Liver (tissue), 9 donors: ENCODE data around the gene GOLGA6B. TPM values are rescaled to one million over a fixed set of nuclear protein-coding genes. Genes with fewer than 3 reads are reported as not detected.
"Not testable (repeated sequence)": the region's sequence is repeated elsewhere in the genome, so short reads cannot be mapped to it uniquely, and the experiment has no call there.

Source experiments
- DNase-seq: peaks from one replicate; pipeline ENCODE4 v3.0.0-alpha.2; 2017; ENCODE audit warnings: low spot score
- H3K27ac ChIP-seq, 2 donors: one replicate each; pipeline ENCODE4 v1.7.0; 2013; ENCODE audit warnings: inconsistent platforms in 2 of 2, low read length in 2 of 2, control low read depth in 1 of 2, low read depth in 1 of 2, mild to moderate bottlenecking in 1 of 2
- H3K27me3 ChIP-seq, 4 donors: one replicate each; pipeline versions ENCODE4 v1.6.1 to v1.7.0; 2013; ENCODE audit warnings: low read length in 3 of 4, inconsistent platforms in 1 of 4, mild to moderate bottlenecking in 1 of 4, moderate library complexity in 1 of 4; ENCODE audit not compliant: control insufficient read depth in 4 of 4, insufficient read depth in 4 of 4
- H3K36me3 ChIP-seq, 4 donors: one replicate each; pipeline versions ENCODE4 v1.6.1 to v1.7.0; 2013; ENCODE audit warnings: low read length in 3 of 4, mild to moderate bottlenecking in 3 of 4, low read depth in 1 of 4, moderate library complexity in 1 of 4; ENCODE audit not compliant: control insufficient read depth in 4 of 4, insufficient read depth in 3 of 4
- H3K4me1 ChIP-seq, 4 donors: one replicate each; pipeline versions ENCODE4 v1.6.1 to v1.7.0; 2013; ENCODE audit warnings: low read length in 3 of 4, mild to moderate bottlenecking in 3 of 4, moderate library complexity in 1 of 4; ENCODE audit not compliant: control insufficient read depth in 4 of 4, insufficient read depth in 4 of 4
- H3K4me3 ChIP-seq, 3 donors: one replicate each; pipeline versions ENCODE4 v1.6.1 to v1.7.0; 2013; ENCODE audit warnings: low read length in 3 of 3, control low read depth in 1 of 3, low read depth in 1 of 3, mild to moderate bottlenecking in 1 of 3
- H3K9ac ChIP-seq, 2 donors: one replicate each; pipeline ENCODE4 v1.7.0; 2013; ENCODE audit warnings: low read length in 2 of 2, mild to moderate bottlenecking in 2 of 2, moderate library complexity in 2 of 2, control low read depth in 1 of 2, low read depth in 1 of 2
- H3K9me3 ChIP-seq, 4 donors: one replicate each; pipeline versions ENCODE4 v1.6.1 to v1.7.0; 2013; ENCODE audit warnings: low read length in 3 of 4; ENCODE audit not compliant: control insufficient read depth in 4 of 4
- EGR1 ChIP-seq, 2 donors: IDR thresholded peaks; 2 replicates each; pipeline ENCODE4 v1.6.1; 2016 to 2018; ENCODE audit warnings: antibody characterized with exemption in 2 of 2, low read depth in 2 of 2
- FOXA1 ChIP-seq: IDR thresholded peaks from 2 replicates; pipeline ENCODE4 v1.6.1; 2016; ENCODE audit warnings: antibody characterized with exemption
- FOXA2 ChIP-seq: IDR thresholded peaks from 2 replicates; pipeline ENCODE4 v1.6.1; 2016; ENCODE audit warnings: antibody characterized with exemption
- GABPA ChIP-seq, 2 donors: IDR thresholded peaks in 1 of 2; conservative IDR thresholded peaks in 1 of 2; 2 replicates each; pipeline ENCODE4 v1.6.1; 2016; ENCODE audit warnings: antibody characterized with exemption in 2 of 2, mild to moderate bottlenecking in 1 of 2, moderate library complexity in 1 of 2
- HNF4A ChIP-seq, 2 donors: conservative IDR thresholded peaks; 2 replicates each; pipeline ENCODE4 v1.6.1; 2016; ENCODE audit warnings: antibody characterized with exemption in 2 of 2, mild to moderate bottlenecking in 2 of 2
- HNF4G ChIP-seq: IDR thresholded peaks from 2 replicates; pipeline ENCODE4 v1.6.1; 2016; ENCODE audit warnings: antibody characterized with exemption
- JUND ChIP-seq, 2 donors: IDR thresholded peaks; 2 replicates each; pipeline ENCODE4 v1.6.1; 2016; ENCODE audit warnings: antibody characterized with exemption in 2 of 2
- NR2F2 ChIP-seq: IDR thresholded peaks from 2 replicates; pipeline ENCODE4 v1.6.1; 2016; ENCODE audit warnings: antibody characterized with exemption
- RAD21 ChIP-seq, 2 donors: IDR thresholded peaks; 2 replicates each; pipeline ENCODE4 v1.6.1; 2016; ENCODE audit warnings: antibody characterized with exemption in 2 of 2, mild to moderate bottlenecking in 2 of 2
- RXRA ChIP-seq, 2 donors: IDR thresholded peaks; 2 replicates each; pipeline ENCODE4 v1.6.1; 2017 to 2018; ENCODE audit warnings: antibody characterized with exemption in 2 of 2, mild to moderate bottlenecking in 1 of 2
- SP1 ChIP-seq: IDR thresholded peaks from 2 replicates; pipeline ENCODE4 v1.6.1; 2018; ENCODE audit warnings: antibody characterized with exemption, mild to moderate bottlenecking
- TAF1 ChIP-seq: conservative IDR thresholded peaks from 2 replicates; pipeline ENCODE4 v1.6.1; 2016; ENCODE audit warnings: antibody characterized with exemption, mild to moderate bottlenecking
- YY1 ChIP-seq: IDR thresholded peaks from 2 replicates; pipeline ENCODE4 v1.6.1; 2016; ENCODE audit warnings: antibody characterized with exemption, mild to moderate bottlenecking
- WGBS: extraction: QIAGEN DNeasy Blood & Tissue Kit; methylation state at CpG from one replicate; pipeline ENCODE4 v1.1.7; 2013; 5-methylcytosine and 5-hydroxymethylcytosine counted together
- polyA plus RNA-seq, 2 donors: library from polyadenylated mRNA; stranded (reverse) in 1 of 2; unstranded in 1 of 2; fragments of 200-250 nt in 1 of 2; fragments of >200 nt in 1 of 2; fragmentation: Nextera tagmentation in 1 of 2; extraction: Ambion mirVana in 1 of 2; gene quantifications; one replicate each; pipeline versions ENCODE4 v1.2.1 to v1.2.3, GENCODE V29; 2013 to 2015
- total RNA-seq, 2 donors: library from RNA; depleted of rRNA; stranded (reverse); fragments of >200 nt; gene quantifications; one replicate each; pipeline ENCODE4 v1.2.3, GENCODE V29; 2014
- TF ChIP-seq, protein P1 (sequence below): IDR thresholded peaks from 2 replicates; pipeline ENCODE4 v1.6.1; 2016; ENCODE audit warnings: antibody characterized with exemption
- TF ChIP-seq, protein P2 (sequence below): fragments of 150-350 bp; IDR thresholded peaks from 2 replicates; pipeline ENCODE4 v1.5.1; 2017; ENCODE audit warnings: improper control_type of control experiment, low read depth, low read length; ENCODE audit not compliant: missing input control
- TF ChIP-seq, protein P3 (sequence below): IDR thresholded peaks from 2 replicates; pipeline ENCODE4 v1.6.1; 2016; ENCODE audit warnings: antibody characterized with exemption
- TF ChIP-seq, protein P4 (sequence below): IDR thresholded peaks from 2 replicates; pipeline ENCODE4 v1.6.1; 2016; ENCODE audit warnings: antibody characterized with exemption
- TF ChIP-seq, protein P5 (sequence below): IDR thresholded peaks from 2 replicates; pipeline ENCODE4 v1.6.1; 2016; ENCODE audit warnings: antibody characterized with exemption, mild to moderate bottlenecking
- donor health status: healthy.
- donor health status: healthy.
- donor health status: healthy.
- donor health status: healthy.
- donor health status: healthy.

GOLGA6B gene, protein sequence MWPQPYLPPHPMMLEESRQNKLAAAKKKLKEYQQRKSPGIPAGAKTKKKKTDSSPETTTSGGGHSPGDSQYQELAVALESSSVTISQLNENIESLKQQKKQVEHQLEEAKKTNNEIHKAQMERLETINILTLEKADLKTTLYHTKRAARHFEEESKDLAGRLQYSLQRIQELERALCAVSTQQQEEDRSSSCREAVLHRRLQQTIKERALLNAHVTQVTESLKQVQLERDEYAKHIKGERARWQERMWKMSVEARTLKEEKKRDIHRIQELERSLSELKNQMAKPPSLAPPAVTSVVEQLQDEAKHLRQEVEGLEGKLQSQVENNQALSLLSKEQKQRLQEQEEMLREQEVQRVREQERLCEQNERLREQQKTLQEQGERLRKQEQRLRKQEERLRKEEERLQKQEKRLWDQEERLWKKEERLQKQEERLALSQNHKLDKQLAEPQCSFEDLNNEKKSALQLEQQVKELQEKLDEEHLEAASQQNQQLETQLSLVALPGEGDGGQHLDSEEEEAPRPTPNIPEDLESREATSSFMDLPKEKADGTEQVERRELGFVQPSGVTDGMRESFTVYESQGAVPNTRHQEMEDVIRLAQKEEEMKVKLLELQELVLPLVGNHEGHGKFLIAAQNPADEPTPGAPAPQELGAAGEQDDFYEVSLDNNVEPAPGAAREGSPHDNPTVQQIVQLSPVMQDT
- total RNA-seq (1 to 10 TPM in 1 of 2 donors, under 1 TPM in 1; 0.05 to 1.0 TPM), polyA plus RNA-seq (under 1 TPM in 1 of 2 donors, not detected in 1; 0.03 TPM)

DNA sequence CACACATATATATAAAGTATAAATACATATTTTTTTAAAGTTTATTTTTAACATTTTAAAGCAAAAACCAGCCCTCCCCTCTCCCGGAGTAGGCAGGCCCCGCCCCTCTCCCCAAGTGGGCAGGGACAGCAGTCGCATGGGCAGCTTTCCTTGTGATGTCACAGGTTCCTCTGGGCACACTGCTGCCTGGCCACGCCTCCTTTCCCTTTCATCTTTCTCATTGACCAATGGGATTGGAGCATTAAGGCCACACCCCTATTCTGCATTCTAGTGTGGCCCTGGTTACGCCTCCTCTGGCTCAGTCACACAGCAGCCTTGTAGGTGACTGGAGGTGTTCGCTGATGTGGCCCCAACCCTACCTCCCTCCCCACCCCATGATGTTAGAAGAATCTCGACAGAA lies at the start of gene GOLGA6B:
TSS of gene GOLGA6B (plus strand) at position 301 of the 400 bp plus-strand sequence. CDS start at position 342, 41 bp downstream.
- DNase-seq, H3K9ac ChIP-seq, H3K4me3 ChIP-seq, H3K36me3 ChIP-seq, H3K9me3 ChIP-seq, H3K27me3 ChIP-seq, H3K4me1 ChIP-seq, H3K27ac ChIP-seq: not testable (repeated sequence)
- no CpG with 5 or more reads among the region's 7 CpGs for WGBS

DNA sequence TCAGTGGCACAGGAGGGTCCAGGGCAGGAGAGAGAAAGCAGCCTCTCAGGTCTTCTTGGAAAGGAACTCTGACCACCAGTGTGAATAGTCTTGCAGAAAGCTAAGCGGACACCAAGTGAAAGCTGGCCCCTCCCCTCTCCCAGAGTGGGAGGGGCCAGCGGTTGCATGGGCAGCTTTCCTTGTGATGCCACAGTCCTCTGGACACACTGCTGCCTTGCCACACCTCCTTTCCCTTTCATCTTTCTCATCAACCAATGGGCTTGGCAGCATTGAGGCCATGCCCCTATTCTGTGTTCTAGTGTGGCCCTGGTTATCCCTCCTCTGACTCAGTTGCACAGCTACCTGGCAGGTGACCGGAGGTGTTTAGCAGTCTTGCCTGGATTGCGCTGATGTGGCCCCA lies 49.7 kb upstream of the GOLGA6B start:
- no peak overlapping the region for H3K4me3 ChIP-seq
- peaks cover 2 to 14% (median 9%) of the 10 kb centered on the region in 4 donors for H3K4me1 ChIP-seq
- H3K27me3 ChIP-seq, result no peaks in the 10 kb centered on the region
- H3K9ac ChIP-seq, result no peak overlapping the region
- no peaks in the 10 kb centered on the region for H3K9me3 ChIP-seq
- WGBS, result 87% methylated on average over 4 of the region's 4 CpGs
- TF ChIP-seq GABPA (IDR thresholded peaks at IDR 0.05 in 1 of 2, conservative IDR thresholded peaks at IDR 0.05 in 1 of 2), result no peak
- no peak for TF ChIP-seq FOXA1
- no peak for TF ChIP-seq FOXA2
- TF ChIP-seq JUND (IDR thresholded peaks at IDR 0.05), result no peak
- TF ChIP-seq RXRA (IDR thresholded peaks at IDR 0.05), result no peak
- TF ChIP-seq, protein P1, sequence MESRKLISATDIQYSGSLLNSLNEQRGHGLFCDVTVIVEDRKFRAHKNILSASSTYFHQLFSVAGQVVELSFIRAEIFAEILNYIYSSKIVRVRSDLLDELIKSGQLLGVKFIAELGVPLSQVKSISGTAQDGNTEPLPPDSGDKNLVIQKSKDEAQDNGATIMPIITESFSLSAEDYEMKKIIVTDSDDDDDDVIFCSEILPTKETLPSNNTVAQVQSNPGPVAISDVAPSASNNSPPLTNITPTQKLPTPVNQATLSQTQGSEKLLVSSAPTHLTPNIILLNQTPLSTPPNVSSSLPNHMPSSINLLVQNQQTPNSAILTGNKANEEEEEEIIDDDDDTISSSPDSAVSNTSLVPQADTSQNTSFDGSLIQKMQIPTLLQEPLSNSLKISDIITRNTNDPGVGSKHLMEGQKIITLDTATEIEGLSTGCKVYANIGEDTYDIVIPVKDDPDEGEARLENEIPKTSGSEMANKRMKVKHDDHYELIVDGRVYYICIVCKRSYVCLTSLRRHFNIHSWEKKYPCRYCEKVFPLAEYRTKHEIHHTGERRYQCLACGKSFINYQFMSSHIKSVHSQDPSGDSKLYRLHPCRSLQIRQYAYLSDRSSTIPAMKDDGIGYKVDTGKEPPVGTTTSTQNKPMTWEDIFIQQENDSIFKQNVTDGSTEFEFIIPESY, result no peak
- TF ChIP-seq HNF4G, result no peak
- TF ChIP-seq TAF1, result no peak
- TF ChIP-seq EGR1 (IDR thresholded peaks at IDR 0.05; ENCODE audit: low read depth in 2 of 2), result no peak
- no peak for TF ChIP-seq RAD21 (IDR thresholded peaks at IDR 0.05)
- TF ChIP-seq, protein P2, sequence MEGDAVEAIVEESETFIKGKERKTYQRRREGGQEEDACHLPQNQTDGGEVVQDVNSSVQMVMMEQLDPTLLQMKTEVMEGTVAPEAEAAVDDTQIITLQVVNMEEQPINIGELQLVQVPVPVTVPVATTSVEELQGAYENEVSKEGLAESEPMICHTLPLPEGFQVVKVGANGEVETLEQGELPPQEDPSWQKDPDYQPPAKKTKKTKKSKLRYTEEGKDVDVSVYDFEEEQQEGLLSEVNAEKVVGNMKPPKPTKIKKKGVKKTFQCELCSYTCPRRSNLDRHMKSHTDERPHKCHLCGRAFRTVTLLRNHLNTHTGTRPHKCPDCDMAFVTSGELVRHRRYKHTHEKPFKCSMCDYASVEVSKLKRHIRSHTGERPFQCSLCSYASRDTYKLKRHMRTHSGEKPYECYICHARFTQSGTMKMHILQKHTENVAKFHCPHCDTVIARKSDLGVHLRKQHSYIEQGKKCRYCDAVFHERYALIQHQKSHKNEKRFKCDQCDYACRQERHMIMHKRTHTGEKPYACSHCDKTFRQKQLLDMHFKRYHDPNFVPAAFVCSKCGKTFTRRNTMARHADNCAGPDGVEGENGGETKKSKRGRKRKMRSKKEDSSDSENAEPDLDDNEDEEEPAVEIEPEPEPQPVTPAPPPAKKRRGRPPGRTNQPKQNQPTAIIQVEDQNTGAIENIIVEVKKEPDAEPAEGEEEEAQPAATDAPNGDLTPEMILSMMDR, result no peak
- TF ChIP-seq HNF4A (conservative IDR thresholded peaks at IDR 0.05), result no peak
- TF ChIP-seq, protein P3, sequence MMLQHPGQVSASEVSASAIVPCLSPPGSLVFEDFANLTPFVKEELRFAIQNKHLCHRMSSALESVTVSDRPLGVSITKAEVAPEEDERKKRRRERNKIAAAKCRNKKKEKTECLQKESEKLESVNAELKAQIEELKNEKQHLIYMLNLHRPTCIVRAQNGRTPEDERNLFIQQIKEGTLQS, result no peak
- TF ChIP-seq, protein P4, sequence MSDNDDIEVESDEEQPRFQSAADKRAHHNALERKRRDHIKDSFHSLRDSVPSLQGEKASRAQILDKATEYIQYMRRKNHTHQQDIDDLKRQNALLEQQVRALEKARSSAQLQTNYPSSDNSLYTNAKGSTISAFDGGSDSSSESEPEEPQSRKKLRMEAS, result no peak
- TF ChIP-seq, protein P5, sequence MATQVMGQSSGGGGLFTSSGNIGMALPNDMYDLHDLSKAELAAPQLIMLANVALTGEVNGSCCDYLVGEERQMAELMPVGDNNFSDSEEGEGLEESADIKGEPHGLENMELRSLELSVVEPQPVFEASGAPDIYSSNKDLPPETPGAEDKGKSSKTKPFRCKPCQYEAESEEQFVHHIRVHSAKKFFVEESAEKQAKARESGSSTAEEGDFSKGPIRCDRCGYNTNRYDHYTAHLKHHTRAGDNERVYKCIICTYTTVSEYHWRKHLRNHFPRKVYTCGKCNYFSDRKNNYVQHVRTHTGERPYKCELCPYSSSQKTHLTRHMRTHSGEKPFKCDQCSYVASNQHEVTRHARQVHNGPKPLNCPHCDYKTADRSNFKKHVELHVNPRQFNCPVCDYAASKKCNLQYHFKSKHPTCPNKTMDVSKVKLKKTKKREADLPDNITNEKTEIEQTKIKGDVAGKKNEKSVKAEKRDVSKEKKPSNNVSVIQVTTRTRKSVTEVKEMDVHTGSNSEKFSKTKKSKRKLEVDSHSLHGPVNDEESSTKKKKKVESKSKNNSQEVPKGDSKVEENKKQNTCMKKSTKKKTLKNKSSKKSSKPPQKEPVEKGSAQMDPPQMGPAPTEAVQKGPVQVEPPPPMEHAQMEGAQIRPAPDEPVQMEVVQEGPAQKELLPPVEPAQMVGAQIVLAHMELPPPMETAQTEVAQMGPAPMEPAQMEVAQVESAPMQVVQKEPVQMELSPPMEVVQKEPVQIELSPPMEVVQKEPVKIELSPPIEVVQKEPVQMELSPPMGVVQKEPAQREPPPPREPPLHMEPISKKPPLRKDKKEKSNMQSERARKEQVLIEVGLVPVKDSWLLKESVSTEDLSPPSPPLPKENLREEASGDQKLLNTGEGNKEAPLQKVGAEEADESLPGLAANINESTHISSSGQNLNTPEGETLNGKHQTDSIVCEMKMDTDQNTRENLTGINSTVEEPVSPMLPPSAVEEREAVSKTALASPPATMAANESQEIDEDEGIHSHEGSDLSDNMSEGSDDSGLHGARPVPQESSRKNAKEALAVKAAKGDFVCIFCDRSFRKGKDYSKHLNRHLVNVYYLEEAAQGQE, result no peak
- TF ChIP-seq SP1, result no peak
- TF ChIP-seq YY1, result no peak
- TF ChIP-seq NR2F2, result no peak
- no peak for DNase-seq
- no peaks in the 10 kb centered on the region for H3K36me3 ChIP-seq
- no peak overlapping the region for H3K27ac ChIP-seq

DNA sequence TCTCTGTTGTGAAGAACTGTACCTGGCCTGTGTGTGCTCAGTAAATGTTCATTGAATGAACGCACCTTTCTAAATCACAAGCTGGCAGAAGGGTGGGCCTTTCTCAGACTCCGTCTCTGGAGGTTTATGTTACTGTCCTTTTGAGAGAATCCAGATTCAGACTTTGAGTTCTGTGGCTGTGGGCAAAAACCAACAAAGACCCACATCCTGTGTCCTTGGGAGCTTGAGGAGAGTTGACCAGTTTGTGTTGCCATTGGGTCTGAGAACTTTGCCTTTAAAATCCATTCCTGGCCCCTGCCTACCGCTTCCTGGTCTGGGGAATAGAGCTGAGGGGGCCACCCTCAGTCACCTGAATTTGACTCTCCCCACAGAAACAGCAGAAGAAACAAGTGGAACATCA lies 46.4 kb upstream of the GOLGA6B start:
- not testable (repeated sequence) for H3K36me3 ChIP-seq, H3K4me3 ChIP-seq, H3K27ac ChIP-seq, H3K4me1 ChIP-seq, H3K9me3 ChIP-seq, H3K27me3 ChIP-seq, DNase-seq, H3K9ac ChIP-seq
- WGBS, result 96% methylated on average over 3 of the region's 3 CpGs
